Panc1 (cell line): ENCODE data around the gene ATIC.

Source experiments
- REST ChIP-seq, 2 experiments: IDR thresholded peaks; 2 replicates each; pipeline ENCODE4 v1.6.1; 2011 to 2012; ENCODE audit warnings: low read depth in 2 of 2, control low read depth in 1 of 2, low read length in 1 of 2, mild to moderate bottlenecking in 1 of 2, moderate library complexity in 1 of 2; ENCODE audit not compliant: insufficient read depth in 1 of 2
- TF ChIP-seq, protein P1 (sequence below): fragments of 450-650 bp; IDR thresholded peaks from 2 replicates; pipeline ENCODE4 v1.5.1; 2017; ENCODE audit warnings: mild to moderate bottlenecking

- TF ChIP-seq, protein P1, sequence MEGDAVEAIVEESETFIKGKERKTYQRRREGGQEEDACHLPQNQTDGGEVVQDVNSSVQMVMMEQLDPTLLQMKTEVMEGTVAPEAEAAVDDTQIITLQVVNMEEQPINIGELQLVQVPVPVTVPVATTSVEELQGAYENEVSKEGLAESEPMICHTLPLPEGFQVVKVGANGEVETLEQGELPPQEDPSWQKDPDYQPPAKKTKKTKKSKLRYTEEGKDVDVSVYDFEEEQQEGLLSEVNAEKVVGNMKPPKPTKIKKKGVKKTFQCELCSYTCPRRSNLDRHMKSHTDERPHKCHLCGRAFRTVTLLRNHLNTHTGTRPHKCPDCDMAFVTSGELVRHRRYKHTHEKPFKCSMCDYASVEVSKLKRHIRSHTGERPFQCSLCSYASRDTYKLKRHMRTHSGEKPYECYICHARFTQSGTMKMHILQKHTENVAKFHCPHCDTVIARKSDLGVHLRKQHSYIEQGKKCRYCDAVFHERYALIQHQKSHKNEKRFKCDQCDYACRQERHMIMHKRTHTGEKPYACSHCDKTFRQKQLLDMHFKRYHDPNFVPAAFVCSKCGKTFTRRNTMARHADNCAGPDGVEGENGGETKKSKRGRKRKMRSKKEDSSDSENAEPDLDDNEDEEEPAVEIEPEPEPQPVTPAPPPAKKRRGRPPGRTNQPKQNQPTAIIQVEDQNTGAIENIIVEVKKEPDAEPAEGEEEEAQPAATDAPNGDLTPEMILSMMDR, result no peak
- TF ChIP-seq REST (IDR thresholded peaks at IDR 0.05; ENCODE audit: insufficient read depth in 1 of 2, low read depth in 2 of 2, low read length in 1 of 2), result no peak
Observed at GRCh38 chr2:215274829-215275228, 37.0 kb upstream of the ATIC start.
